ENCODE data around the gene KIDINS220. TPM values are rescaled to one million over a fixed set of nuclear protein-coding genes. Genes with fewer than 3 reads are reported as not detected.

The KIDINS220 gene
- total RNA-seq, 1 experiment from 2014 or later: 38.9 TPM

DNA sequence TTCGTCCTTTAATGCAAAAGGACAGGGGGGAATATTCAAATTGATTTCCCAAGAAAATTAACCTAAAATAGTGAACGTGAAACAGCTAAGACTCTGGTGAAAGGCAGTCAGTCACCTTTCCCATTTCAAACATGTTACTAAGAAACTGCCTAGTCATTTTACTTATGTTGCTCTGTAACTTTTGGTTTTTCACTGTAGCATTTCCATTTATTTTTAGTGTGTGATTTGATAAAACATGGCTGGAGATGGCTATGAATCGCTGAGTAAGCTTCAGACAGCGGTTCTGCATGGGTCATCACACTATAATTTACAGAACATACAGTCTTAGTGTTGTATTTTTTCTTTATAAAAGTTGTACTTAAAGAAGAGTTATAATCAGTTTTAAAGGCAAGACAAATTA lies 16.0 kb upstream of the KIDINS220 start:
- no peak for DNase-seq (ENCODE audit: extremely low read depth, low read depth)

DNA sequence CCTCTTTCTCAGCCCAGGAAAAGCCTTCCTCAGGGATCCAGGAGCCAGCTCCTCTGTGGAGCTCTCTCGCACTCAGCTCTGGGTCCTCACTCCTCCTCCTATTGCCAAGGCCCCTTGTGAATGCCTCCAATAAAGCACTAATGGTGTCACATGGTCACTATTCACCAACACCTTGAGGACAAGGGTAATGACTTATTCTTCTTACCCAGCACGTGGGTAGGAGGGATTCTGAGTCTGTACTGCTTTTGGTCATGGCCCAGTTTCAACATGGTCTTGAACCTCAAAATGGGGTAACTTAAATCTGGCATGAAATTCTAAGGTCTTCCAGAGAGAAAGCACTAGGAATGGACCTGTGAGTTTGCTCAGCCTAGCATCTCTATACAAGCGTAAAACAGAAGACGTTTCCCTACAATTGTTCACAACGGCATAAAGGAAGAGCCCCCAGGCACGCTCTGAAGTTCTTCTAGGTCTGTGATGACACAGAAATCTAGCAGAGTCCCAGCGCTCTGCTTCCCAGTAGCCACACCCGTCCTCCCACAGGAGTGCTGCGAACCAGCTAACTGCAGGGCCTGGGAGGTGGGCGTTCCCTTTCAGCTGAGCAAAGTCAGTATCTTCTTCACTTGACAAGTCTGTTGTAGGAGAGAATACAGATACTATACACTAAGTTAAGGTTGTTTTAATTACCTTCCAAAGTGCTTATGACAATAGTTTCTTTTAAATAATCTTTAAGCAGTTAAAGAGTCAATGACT lies 14.6 kb upstream of the KIDINS220 start:
- DNase-seq (ENCODE audit: extremely low read depth, low read depth): no peak

DNA sequence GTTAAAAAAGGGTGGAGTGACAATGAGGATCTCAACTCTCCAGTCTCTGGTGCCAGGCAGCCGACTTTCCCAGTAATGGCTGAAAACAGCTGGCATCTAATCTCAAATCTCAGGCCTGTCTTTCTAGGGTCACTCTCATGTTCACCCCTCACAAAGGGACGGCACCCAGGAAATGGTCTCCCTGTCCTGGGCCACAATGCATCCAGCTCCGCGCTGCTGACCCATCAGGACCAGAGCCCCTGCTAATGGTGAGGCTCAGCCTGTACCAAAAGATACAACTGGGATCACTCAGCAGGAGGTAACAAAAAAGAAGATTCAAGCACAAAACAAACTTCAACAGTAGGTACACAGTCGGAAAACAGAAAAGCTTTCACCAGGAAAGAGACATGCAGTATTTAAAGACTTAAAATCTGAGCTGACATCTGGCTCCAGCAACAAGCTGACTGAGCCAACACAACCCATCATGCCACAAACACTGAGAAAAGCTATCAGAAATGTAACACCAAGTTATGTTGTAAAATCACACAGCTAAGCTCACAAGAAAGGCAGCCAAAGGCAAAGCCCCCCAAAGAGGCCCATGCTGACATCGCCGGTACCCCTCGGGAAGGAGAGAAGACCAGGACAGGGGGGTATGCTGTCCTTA lies 13.6 kb upstream of the KIDINS220 start:
- no peak for DNase-seq (ENCODE audit: extremely low read depth, low read depth)

DNA sequence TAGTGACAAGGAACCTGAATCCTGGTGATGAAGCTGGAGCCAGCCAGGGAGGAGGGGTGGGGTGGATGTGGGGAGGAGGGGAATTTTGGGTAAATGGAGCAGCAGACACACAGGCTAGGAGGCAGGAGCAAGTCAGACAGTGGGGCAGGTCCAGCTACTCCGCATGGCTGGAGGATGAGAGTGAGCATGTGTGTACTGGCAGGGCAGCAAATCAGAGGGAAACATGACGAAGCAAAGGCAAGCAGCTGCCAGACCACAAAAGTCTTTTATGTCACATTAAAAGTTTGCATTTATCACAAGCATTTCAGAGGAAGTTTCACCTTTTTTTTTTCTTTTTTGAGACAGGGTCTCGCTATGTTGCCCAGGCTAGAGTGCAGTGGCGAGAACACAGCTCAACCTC lies 11.9 kb upstream of the KIDINS220 start:
- DNase-seq (ENCODE audit: extremely low read depth, low read depth): no peak

DNA sequence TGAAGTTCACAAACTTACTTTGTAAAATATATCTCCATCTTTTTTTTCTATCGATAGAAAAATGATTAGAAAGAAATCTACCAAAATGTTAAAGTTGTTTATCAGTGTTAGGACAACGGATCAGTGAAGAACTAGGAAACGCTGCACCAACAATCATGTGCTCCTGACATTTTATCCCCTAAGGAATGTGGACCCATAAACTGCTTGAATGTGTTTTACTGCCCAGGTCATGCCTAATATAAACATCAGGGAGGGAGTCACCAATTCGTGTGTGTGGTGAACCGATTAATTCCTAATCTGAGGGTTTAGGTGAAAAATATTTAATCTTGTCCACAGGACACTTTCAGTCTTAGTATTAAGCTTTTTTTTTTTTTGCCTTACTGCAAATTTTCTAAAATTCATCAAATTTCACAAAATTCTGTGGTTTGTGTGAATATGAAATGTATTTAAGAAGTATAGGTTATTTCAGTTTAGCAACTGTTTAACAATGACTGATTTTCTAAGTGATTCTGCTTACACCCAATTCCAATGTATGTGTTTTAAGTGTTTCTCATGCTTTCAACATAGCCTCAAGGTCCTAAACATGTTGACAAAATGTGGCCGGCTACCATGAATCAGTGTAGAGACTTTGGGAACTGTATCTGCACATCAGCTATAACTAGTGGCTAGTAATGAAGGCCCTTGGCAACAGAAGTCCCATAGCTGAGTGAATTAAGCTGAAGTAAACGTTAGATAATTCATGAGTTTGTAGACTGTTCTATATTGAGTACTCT lies 11.1 kb upstream of the KIDINS220 start:
- no peak for DNase-seq (ENCODE audit: extremely low read depth, low read depth)

DNA sequence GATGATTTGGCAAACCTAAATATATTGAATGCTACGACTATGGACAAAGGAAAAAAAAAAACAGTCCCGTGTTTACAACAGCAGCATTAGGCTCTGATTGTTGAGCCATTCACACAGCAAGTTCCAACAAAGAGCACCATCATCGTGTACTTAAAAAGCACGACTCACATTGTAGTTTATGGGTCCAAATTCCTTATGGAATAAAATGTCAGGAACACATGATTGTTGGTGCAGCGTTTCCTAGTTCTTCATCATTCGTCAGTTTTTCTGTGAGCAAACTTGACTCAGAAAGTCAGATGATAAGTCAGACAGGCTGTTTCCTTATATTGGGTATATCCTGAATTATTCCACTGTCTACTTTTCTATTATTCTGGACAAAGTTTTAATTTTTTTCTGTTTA lies 10.0 kb upstream of the KIDINS220 start:
- no peak for DNase-seq (ENCODE audit: extremely low read depth, low read depth)

DNA sequence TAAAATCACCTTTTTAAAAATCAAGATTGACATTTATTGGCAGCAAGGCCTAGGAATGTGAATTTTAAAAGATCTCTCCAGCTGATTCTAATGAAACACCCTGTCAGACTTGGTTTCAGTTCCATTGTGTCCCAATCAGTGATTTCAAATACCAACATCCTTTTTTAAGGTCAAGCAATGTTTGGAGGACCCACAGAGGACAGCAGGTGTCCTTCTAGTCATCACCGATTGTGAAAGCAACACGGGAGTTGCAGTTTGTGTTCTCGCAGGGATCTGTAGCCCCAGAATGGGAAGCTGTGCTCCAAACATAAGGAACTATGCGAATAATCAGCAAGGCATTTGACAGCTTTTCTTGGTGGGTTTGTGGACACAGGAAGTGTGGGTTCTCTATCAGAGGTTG lies 4.5 kb upstream of the KIDINS220 start:
- no peak for DNase-seq (ENCODE audit: extremely low read depth, low read depth)

DNA sequence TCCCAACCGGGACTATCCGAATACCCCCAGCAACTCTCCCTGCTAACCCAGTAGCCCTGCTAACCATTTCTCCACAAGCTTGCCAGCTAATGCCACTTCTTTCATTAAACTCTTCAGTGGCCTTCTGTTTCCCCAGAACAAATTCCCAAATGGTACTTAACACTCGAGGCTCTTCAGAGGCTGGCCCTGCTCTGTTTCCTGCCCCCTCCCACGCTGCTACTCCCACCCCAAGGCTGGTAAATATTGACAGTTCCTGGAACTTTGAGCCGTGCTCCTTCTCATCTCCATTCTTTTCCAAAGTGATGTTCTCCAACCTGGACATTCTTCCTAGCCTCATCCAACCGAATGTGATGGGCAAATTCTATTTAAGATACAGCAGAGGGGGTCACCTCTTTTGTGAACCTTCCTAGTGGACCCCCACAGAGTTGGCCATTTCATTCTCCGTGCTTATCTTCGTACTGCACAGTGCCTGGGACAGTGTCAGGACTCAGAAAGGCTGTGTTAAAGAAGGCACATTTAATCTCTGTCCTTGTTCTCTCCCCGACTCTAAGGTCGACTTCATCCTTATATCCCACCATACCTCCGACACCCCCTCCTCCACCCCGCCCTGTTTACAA lies 3.2 kb upstream of the KIDINS220 start:
- DNase-seq (ENCODE audit: extremely low read depth, low read depth): no peak

DNA sequence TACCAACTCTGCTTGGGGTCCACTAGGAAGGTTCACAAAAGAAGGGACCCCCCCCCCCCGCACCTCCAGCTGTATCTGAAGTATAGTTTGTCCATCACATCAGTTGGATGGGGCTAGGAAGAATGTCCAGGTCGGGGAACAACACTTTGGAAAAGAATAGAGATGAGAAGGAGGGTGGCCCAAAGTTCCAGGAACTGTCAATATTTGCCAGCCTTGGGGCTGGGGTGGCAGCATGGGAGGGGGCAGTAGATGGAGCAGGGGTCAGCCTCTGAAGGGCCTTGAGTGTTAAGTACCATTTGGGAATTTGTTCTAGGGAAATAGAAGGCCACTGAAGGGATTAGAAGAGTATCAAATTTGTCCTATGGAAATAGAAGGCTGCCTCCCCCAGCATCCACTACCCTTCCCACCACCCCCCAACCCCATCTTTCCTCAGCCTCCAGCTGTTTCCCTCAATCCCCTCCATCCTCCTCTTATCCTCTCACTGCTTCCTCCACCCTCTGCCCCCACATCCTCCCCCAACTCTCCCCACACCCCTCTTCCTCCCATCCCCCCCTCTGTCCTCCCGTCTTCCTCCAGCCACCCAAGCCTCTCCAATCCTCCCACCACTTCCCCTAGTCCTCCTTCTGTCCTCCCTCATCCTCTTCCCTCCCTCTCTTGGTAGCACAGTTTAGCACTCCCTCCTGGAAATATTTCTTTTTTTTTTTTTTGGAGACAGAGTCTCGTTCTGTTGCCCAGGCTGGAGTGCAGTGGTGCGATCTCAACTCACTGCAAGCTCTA lies 2.0 kb upstream of the KIDINS220 start:
- no peak for DNase-seq (ENCODE audit: extremely low read depth, low read depth)

DNA sequence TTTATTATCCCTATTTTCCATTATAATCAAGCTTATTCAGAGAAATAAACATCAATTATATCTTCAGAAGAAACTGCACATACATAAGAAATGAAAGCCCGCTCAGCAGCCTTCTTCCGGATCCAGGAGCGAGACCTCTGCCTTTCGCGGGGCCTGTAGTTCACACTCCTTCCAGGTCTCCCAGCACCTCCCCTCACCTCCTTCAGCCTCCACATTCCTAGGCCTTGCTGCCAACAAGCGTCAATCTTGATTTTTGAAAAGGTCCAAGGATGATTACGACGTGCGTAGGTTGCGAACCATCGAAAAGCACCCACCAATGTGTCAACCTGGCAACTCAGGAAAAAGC lies 355 bp upstream of the KIDINS220 start:
- no peak for DNase-seq (ENCODE audit: extremely low read depth, low read depth)

DNA sequence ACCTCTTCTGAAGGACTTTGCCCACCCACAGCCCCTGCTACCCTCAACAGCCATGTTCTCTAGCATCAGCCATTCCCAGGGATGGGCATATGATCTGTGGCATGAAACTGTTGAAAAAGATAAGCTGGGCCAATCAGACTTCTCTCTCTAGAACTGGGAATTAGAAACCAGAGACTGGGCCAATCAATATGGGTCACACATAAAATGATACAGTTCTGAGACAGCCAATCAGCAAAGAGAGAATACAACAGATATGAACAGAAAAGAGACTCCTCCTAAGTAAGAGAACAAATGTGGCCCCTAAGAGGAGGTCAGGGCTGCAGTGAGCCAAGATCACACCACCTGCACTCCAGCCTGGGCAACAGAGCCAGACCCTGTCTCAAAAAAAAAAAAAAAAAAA lies 2.1 kb downstream of the KIDINS220 start:
- no peak for DNase-seq (ENCODE audit: extremely low read depth, low read depth)

DNA sequence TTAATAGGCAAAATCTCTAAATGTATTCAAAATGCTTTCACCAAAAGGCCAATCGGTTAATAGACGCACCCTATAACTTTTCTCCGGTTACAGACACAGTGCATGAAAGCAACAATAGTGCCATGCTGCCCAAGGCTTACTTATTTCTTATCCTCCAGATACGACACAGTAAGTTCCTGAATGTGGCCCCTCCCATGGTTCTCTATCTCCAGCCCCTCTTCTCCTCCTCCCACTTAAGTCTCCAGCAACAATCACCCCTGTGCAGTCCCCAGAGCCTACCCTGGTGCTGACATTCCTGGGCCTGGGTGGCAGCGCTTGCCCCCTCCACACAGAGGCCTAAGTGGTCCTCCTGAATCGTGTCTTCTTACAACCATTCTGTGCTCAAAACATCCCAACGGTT lies 3.6 kb downstream of the KIDINS220 start:
- no peak for DNase-seq (ENCODE audit: extremely low read depth, low read depth)

DNA sequence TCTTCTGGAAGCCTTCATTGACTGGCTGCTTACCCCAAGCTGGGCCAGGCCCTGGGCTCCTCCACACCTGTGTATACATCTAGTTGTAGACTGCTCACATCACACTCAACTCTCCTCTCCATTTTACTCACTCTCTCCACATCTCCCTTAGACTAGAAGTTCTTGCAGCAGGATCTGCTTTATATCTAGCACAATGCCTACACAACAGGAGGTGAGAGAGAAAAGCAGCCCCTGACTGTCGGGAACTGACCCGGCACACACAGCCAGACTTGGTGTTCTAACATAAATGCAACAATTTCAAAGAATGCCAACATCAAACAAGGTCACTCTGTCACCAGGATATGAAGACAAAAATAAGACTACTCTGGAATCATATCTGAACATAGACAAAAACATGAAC lies 5.9 kb downstream of the KIDINS220 start:
- no peak for DNase-seq (ENCODE audit: extremely low read depth, low read depth)

DNA sequence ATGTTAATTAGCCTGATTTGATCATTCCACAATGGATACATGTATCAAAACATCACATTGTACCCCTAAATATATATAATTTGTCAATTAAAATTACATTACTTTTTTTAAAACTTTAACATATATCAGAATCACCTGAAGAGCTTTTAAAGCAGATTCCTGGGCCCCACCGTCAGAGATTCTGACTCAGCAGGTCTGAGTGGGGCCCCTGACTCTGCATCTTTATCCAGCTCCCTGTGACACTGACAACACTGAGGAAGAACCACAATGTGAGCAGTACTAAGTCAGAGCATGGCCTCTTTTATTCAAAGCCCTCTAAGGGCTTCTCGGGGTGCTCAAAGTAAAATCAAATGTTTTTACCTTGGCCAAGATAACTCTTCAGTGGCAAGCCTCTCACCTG lies 9.7 kb downstream of the KIDINS220 start:
- DNase-seq (ENCODE audit: extremely low read depth, low read depth): no peak

DNA sequence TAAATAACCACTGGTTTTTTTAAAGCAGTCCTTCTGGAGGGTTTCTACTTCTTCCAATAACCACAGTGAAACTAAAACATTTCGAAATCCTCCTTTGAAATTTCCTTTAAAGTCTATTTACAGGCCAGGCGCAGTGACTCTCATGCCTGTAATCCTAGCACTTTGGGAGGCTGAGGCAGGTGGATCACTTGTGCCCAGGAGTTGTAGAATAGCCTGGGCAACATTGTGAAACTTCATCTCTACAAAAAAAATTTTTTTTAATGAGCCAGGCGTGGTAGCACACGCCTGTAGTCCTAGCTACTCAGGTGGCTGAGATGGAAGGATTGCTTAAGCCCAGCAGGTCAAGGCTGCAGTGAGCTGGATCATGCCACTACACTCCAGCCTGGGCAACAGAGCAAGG lies 15.2 kb downstream of the KIDINS220 start:
- DNase-seq (ENCODE audit: extremely low read depth, low read depth): no peak

DNA sequence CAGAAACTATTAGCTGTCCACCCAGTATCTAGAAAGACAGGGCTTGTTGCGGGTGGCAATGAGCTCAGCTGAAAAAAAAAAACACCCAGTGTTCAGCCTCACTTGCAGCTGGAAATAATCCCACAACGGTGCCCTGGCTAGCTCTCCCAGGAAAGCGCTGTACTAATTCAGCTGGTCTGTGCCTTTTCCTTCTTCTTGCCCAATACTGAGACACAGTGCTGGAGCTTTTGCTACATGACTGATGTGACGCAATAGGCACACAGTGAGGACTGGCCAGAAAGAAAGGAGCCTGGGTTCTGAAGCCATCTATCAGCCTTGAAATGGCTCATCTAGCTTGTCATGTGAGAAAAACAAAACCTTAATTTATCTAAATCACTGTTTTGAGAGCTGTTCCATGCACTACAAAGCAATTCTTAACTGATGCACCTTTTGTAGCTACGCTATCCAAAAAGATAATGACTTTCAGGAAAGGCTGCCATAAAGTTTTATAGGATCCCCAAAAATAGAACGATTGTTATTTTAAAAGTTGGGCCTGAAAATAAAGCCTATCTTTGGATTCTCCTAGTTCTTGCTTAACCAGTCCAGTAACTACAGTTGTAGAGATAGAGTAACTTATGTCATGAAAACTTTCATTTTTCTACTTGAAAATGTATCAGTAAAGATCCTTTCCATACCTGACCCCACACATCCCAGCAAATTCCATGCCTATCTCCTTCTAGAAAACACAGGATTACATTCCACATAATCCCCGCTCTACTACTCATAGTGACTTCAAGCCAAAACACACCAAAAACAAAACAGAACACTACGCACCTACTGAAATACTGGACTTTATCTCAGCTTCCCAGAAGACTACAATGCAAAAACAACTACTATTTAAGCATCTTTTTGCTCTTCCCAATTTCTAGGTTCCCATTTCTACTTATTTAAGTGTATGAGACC lies 15.9 kb downstream of the KIDINS220 start:
- no peak for DNase-seq (ENCODE audit: extremely low read depth, low read depth)

DNA sequence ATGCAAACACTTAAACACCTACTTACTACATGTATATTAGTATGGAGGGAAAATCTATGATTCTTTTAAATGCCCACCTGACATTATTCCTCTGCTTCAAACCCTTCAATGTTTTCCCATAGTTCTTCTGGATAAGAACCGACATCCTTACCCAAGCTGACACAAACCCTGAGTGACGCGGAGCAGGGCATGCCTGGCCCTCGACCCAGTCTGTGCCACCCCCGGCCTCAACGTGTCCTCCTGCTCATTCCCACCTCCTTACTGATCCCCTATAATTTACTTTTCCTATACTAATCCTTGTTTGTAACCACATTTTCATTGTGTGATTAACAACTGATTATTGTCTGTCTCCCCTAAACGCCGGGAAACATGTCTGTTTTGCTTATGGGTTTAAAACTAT lies 17.5 kb downstream of the KIDINS220 start:
- DNase-seq (ENCODE audit: extremely low read depth, low read depth): no peak

DNA sequence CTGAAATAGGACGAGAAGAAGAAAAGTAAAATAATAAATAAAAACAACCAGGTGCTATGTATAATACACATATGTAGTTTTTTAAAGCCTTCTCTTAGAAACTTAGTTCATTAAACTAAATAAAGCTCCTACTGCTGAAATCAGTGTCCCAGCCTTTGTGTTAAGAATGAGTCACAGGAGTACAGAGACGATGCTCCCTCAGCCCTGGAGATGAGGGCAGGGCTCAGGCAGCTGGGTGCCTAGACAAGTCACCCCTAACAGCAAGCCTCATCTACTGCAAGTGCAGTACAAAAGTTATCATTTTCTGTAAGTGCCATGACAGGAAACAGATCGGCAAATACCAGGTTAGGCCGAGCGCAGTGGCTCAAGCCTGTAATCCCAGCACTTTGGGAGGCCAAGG lies 18.2 kb downstream of the KIDINS220 start:
- DNase-seq (ENCODE audit: extremely low read depth, low read depth): no peak

DNA sequence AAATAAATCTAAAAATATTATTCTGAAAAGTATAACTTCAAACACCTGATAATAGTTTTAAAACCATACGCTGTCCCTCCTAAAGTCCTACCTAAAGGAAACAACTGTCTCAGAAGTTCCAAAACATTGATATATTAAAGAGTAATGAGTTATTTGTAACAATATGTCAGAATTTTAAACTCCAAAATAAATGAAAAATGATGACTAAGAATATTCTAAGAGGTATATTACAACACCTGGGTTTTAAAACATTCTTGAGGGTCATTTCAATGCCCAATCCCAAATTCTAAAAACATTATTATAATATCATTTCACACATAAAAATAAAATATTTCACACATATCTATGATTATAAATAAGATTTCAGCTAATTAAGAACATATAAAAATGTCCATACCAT lies 20.2 kb downstream of the KIDINS220 start:
- DNase-seq (ENCODE audit: extremely low read depth, low read depth): no peak

Data from NCI-H460 (cell line).